SU-DHL-6 (cell line): ENCODE measurements around the gene PRSS50.

Experiments used
- H2AFZ ChIP-seq: fragments of 200-600 bp; sonication (generic); 2 replicates; pipeline ENCODE4 v1.6.1; 2014; ENCODE audit warnings: low read depth, mild to moderate bottlenecking, moderate library complexity, mixed read lengths, antibody characterized with exemption, low read length; ENCODE audit not compliant: severe bottlenecking
- H3F3A ChIP-seq: fragments of 200-600 bp; shearing (Covaris generic); 2 replicates; pipeline ENCODE4 v1.6.0; 2016; ENCODE audit warnings: antibody characterized with exemption, mild to moderate bottlenecking; ENCODE audit not compliant: insufficient read depth
- H3K27ac ChIP-seq: fragments of 200-600 bp; sonication (generic); 2 replicates; pipeline ENCODE4 v1.5.1; 2016; ENCODE audit warnings: low read depth, mild to moderate bottlenecking, low read length, moderate library complexity, mixed read lengths
- H3K27me3 ChIP-seq: fragments of 200-600 bp; sonication (generic), shearing (Covaris generic); 2 replicates; pipeline ENCODE4 v1.6.0; 2014; ENCODE audit warnings: mild to moderate bottlenecking, low read length
- H3K36me3 ChIP-seq: fragments of 200-600 bp; sonication (generic); 2 replicates; pipeline ENCODE4 v1.6.1; 2014; ENCODE audit warnings: mild to moderate bottlenecking, low read length, mixed read lengths
- H3K4me2 ChIP-seq: fragments of 300-600, 200-600 bp; shearing (Covaris generic), sonication (generic); 2 replicates; pipeline ENCODE4 v1.6.0; 2014; ENCODE audit warnings: low read length, low read depth, mild to moderate bottlenecking; ENCODE audit not compliant: poor library complexity, severe bottlenecking
- H3K4me3 ChIP-seq: fragments of 200-600 bp; sonication (generic); 2 replicates; pipeline ENCODE4 v1.5.1; 2014; ENCODE audit warnings: antibody characterized with exemption, low read length, mild to moderate bottlenecking, mixed read lengths; ENCODE audit not compliant: insufficient read depth, poor library complexity, severe bottlenecking
- H3K79me2 ChIP-seq: fragments of 200-600 bp; sonication (generic); 2 replicates; pipeline ENCODE4 v1.6.1; 2014; ENCODE audit warnings: mild to moderate bottlenecking, low read length, moderate library complexity; ENCODE audit not compliant: insufficient read depth
- H3K9ac ChIP-seq: fragments of 200-600 bp; sonication (generic); 2 replicates; pipeline ENCODE4 v1.7.0; 2014; ENCODE audit warnings: mild to moderate bottlenecking, low read length
- H3K9me2 ChIP-seq: fragments of 200-600 bp; sonication (generic); replicated peaks from 2 replicates; pipeline ENCODE4 v1.6.1; 2014; ENCODE audit warnings: low read length; ENCODE audit not compliant: insufficient read depth
- H3K9me3 ChIP-seq: fragments of 200-600 bp; sonication (generic); 2 replicates; pipeline ENCODE4 v1.6.1; 2014; ENCODE audit warnings: low read length, mixed read lengths; ENCODE audit not compliant: insufficient read depth
- H4K20me1 ChIP-seq: fragments of 200-600 bp; sonication (generic); 2 replicates; pipeline ENCODE4 v1.6.1; 2014; ENCODE audit warnings: low read depth, mild to moderate bottlenecking, antibody characterized with exemption, low read length, moderate library complexity, mixed read lengths
- EZH2phosphoT487 ChIP-seq: fragments of 200-600 bp; sonication (generic), shearing (Covaris generic); conservative IDR thresholded peaks from 2 replicates; pipeline ENCODE4 v1.6.1; 2018; ENCODE audit warnings: mild to moderate bottlenecking, antibody characterized with exemption, low read length, moderate library complexity, mixed read lengths
- TF ChIP-seq, protein P1 (sequence below): fragments of 200-600 bp; sonication (generic); IDR thresholded peaks from one replicate; pipeline ENCODE4 v1.5.1; 2017; ENCODE audit warnings: antibody characterized with exemption, mild to moderate bottlenecking, low read length, moderate library complexity; ENCODE audit not compliant: insufficient read depth, poor library complexity, severe bottlenecking

Gene PRSS50

GRCh38 chr3:46676601-46677410, 40.9 kb downstream of the PRSS50 start:
- TF ChIP-seq, protein P1, sequence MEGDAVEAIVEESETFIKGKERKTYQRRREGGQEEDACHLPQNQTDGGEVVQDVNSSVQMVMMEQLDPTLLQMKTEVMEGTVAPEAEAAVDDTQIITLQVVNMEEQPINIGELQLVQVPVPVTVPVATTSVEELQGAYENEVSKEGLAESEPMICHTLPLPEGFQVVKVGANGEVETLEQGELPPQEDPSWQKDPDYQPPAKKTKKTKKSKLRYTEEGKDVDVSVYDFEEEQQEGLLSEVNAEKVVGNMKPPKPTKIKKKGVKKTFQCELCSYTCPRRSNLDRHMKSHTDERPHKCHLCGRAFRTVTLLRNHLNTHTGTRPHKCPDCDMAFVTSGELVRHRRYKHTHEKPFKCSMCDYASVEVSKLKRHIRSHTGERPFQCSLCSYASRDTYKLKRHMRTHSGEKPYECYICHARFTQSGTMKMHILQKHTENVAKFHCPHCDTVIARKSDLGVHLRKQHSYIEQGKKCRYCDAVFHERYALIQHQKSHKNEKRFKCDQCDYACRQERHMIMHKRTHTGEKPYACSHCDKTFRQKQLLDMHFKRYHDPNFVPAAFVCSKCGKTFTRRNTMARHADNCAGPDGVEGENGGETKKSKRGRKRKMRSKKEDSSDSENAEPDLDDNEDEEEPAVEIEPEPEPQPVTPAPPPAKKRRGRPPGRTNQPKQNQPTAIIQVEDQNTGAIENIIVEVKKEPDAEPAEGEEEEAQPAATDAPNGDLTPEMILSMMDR, result no peak
- no peak for TF ChIP-seq EZH2phosphoT487
- H3K4me2 ChIP-seq, result no peak overlapping the region

DNA sequence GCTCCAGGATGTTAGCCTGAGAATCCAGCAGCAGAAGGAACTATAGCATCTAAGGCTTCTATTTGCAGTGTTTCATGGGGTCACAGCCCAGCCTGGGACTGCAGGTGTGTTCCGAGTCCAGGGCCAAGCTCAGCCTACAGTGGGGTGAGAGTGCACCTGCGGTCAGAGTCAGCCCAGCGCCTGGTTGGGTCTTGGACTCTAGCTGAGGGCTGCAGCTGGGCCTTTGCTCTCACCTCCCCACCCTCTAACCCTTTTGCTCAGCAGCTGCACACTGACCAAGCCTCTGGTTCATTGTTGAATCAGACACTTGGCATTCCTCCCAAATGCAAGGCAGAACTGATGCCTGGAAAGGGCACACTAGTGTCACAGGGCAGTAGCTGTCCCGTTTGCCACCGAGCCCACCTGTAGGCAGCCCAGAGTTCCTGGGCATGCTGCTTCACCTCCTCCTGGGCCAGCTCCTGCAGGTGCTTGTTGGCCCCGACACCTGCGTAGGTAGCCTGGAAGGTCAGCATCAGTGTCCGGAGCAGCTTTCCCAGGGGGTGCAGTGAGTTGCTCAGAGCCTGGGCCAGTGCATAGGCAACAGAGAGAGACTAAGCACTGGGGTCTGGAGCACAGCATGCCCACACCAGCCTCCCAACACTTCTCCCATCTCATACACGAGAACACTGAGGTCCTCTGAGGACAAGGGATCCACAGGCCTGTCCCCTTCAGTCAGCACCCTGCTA, 41.7 kb downstream of the PRSS50 start:
- H3K4me3 ChIP-seq, result no peak overlapping the region
- no peaks in the 10 kb centered on the region for H3K27me3 ChIP-seq
- H2AFZ ChIP-seq, result no peak overlapping the region
- no peak for TF ChIP-seq EZH2phosphoT487
- TF ChIP-seq, protein P1, result no peak
- no peak overlapping the region for H3K27ac ChIP-seq
- no peaks in the 10 kb centered on the region for H4K20me1 ChIP-seq
- H3K79me2 ChIP-seq, result no peaks in the 10 kb centered on the region
- no peaks in the 10 kb centered on the region for H3K36me3 ChIP-seq
- no peak overlapping the region for H3K9ac ChIP-seq
- no peaks in the 10 kb centered on the region for H3K9me3 ChIP-seq
- H3K4me2 ChIP-seq, result no peak overlapping the region
- no peaks in the 10 kb centered on the region for H3K9me2 ChIP-seq
- no peaks in the 10 kb centered on the region for H3F3A ChIP-seq

More at GRCh38 chr3:46676601-46677410, 40.9 kb downstream of the PRSS50 start:
- H4K20me1 ChIP-seq, result no peaks in the 10 kb centered on the region
- H3K9ac ChIP-seq, result no peak overlapping the region
- no peak overlapping the region for H3K4me3 ChIP-seq
- H3K9me2 ChIP-seq, result no peaks in the 10 kb centered on the region
- H2AFZ ChIP-seq, result no peak overlapping the region
- no peaks in the 10 kb centered on the region for H3K27me3 ChIP-seq
- no peak overlapping the region for H3K27ac ChIP-seq
- no peaks in the 10 kb centered on the region for H3F3A ChIP-seq
- H3K36me3 ChIP-seq, result no peaks in the 10 kb centered on the region
- no peaks in the 10 kb centered on the region for H3K79me2 ChIP-seq
- H3K9me3 ChIP-seq, result no peaks in the 10 kb centered on the region

GRCh38 chr3:46675426-46675825, 42.2 kb downstream of the PRSS50 start:
- Histone ChIP-seq H3K27me3 (no peaks in the 10 kb centered on the region), H3K36me3 (no peaks in the 10 kb centered on the region), H3K4me2 (no peak overlapping the region), H3K9me2 (no peaks in the 10 kb centered on the region), H3K79me2 (no peaks in the 10 kb centered on the region), H3K9me3 (no peaks in the 10 kb centered on the region), H3K27ac (no peak overlapping the region), H3F3A (no peaks in the 10 kb centered on the region), H3K4me3 (no peak overlapping the region), H2AFZ (no peak overlapping the region), H3K9ac (no peak overlapping the region), H4K20me1 (no peaks in the 10 kb centered on the region)
- TF ChIP-seq EZH2phosphoT487, result no peak
- TF ChIP-seq, protein P1, result no peak
